Endothelial cell (in vitro differentiated cells): ENCODE data around the gene CCDC175. TPM values are rescaled to one million over a fixed set of nuclear protein-coding genes. Genes with fewer than 3 reads are reported as not detected.

Experiments used
- DNase-seq: peaks from one replicate; pipeline ENCODE4 v3.0.0; 2021; ENCODE audit warnings: low spot score
- H3K27ac Mint-ChIP-seq: one replicate; pipeline ENCODE4 v1.8.0; 2021; ENCODE audit warnings: mixed read lengths, inconsistent platforms; ENCODE audit not compliant: unreplicated experiment
- H3K27me3 Mint-ChIP-seq: one replicate; pipeline ENCODE4 v1.8.0; 2021; ENCODE audit warnings: mild to moderate bottlenecking, moderate library complexity, mixed read lengths, inconsistent platforms; ENCODE audit not compliant: unreplicated experiment
- H3K36me3 Mint-ChIP-seq: one replicate; pipeline ENCODE4 v1.8.0; 2021; ENCODE audit warnings: mild to moderate bottlenecking, low read depth, mixed read lengths, inconsistent platforms; ENCODE audit not compliant: unreplicated experiment
- H3K4me1 Mint-ChIP-seq: one replicate; pipeline ENCODE4 v1.8.0; 2021; ENCODE audit warnings: mild to moderate bottlenecking, mixed read lengths, inconsistent platforms; ENCODE audit not compliant: unreplicated experiment
- H3K4me3 Mint-ChIP-seq: one replicate; pipeline ENCODE4 v1.8.0; 2021; ENCODE audit warnings: mild to moderate bottlenecking, mixed read lengths, inconsistent platforms; ENCODE audit not compliant: unreplicated experiment
- H3K9me3 Mint-ChIP-seq: one replicate; pipeline ENCODE4 v1.8.0; 2021; ENCODE audit warnings: mixed read lengths, inconsistent platforms; ENCODE audit not compliant: unreplicated experiment
- CTCF ChIP-seq: fragments of 200-600 bp; sonication (generic); IDR thresholded peaks from one replicate; pipeline ENCODE4 v1.5.0; 2021; ENCODE audit warnings: antibody characterized with exemption; ENCODE audit not compliant: unreplicated experiment
- total RNA-seq: library from RNA; stranded (reverse); fragmentation: NEBNext Ultra II Directional; extraction: Animal tissue kit (Norgen Biotek cat#: 25700); gene quantifications from one replicate; pipeline ENCODE4 v1.2.1, GENCODE V29; 2021; ENCODE audit not compliant: unreplicated experiment

The CCDC175 gene
- total RNA-seq, 1 donor from 2014 or later = not detected

GRCh38 chr14:59537476-59537875, 39.1 kb downstream of the CCDC175 start:
- H3K4me1 Mint-ChIP-seq = no peaks in the 10 kb centered on the region
- H3K27me3 Mint-ChIP-seq = no peaks in the 10 kb centered on the region
- H3K4me3 Mint-ChIP-seq = no peak overlapping the region
- DNase-seq = no peak
- TF ChIP-seq CTCF = no peak
- H3K36me3 Mint-ChIP-seq = no peaks in the 10 kb centered on the region
- H3K27ac Mint-ChIP-seq = no peak overlapping the region
- no peaks in the 10 kb centered on the region for H3K9me3 Mint-ChIP-seq

GRCh38 chr14:59534361-59534987, 42.1 kb downstream of the CCDC175 start:
- no peak overlapping the region for H3K4me3 Mint-ChIP-seq
- no peaks in the 10 kb centered on the region for H3K27me3 Mint-ChIP-seq
- no peak for DNase-seq
- TF ChIP-seq CTCF = no peak
- no peaks in the 10 kb centered on the region for H3K36me3 Mint-ChIP-seq
- no peaks in the 10 kb centered on the region for H3K4me1 Mint-ChIP-seq
- no peak overlapping the region for H3K27ac Mint-ChIP-seq
- no peaks in the 10 kb centered on the region for H3K9me3 Mint-ChIP-seq

GRCh38 chr14:59532419-59532818, 44.2 kb downstream of the CCDC175 start:
- H3K36me3 Mint-ChIP-seq = no peaks in the 10 kb centered on the region
- H3K4me1 Mint-ChIP-seq = no peaks in the 10 kb centered on the region
- DNase-seq = no peak
- H3K9me3 Mint-ChIP-seq = no peaks in the 10 kb centered on the region
- no peak for TF ChIP-seq CTCF
- H3K27ac Mint-ChIP-seq = no peak overlapping the region
- H3K27me3 Mint-ChIP-seq = no peaks in the 10 kb centered on the region
- no peak overlapping the region for H3K4me3 Mint-ChIP-seq

DNA sequence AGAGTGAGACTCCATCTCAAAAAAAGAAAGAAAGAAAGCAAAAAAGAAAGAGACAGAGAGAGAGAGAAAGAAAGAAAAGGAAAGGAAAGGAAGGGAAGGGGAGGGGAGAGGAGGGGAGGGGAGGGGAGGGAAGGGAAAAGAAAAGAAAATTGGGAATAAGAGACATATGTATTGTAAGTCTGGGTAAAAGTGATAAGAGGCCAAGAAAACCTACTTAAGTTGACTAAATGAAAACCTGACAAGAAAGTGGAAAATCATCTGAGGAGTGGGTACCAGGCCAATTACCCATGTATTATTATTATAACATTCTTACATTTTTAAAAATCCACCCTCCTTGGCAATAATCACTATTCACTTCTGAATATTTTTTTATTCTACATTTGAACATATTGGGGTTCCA, 46.3 kb downstream of the CCDC175 start:
- TF ChIP-seq CTCF = no peak
- H3K4me1 Mint-ChIP-seq = no peaks in the 10 kb centered on the region
- no peak overlapping the region for H3K27ac Mint-ChIP-seq
- no peaks in the 10 kb centered on the region for H3K27me3 Mint-ChIP-seq
- H3K9me3 Mint-ChIP-seq = no peaks in the 10 kb centered on the region
- DNase-seq = no peak
- H3K36me3 Mint-ChIP-seq = no peaks in the 10 kb centered on the region
- H3K4me3 Mint-ChIP-seq = no peak overlapping the region

DNA sequence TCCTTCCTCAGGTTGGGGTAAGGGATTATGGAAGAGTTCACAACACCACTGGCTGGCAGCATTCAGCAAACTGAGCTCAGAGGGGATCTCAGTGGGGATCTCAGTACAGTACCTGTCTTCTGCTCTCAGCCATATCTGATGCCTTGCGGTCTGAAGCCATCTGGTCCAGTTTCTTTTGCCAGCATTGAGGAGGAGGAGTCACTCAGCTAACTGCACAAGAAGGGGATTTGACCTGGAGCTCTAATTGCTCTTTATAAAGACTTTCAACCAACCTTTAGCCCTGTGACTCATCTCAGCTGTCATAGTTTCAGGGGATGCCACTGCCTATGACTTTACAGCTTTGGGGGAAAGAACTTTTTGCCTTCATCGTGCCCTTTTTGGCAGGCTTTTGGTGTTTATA, 47.4 kb downstream of the CCDC175 start:
- Mint-ChIP-seq H3K4me3 (no peak overlapping the region), H3K27ac (no peak overlapping the region), H3K9me3 (no peaks in the 10 kb centered on the region), H3K27me3 (no peaks in the 10 kb centered on the region), H3K4me1 (no peaks in the 10 kb centered on the region), H3K36me3 (no peaks in the 10 kb centered on the region)
- DNase-seq = no peak
- no peak for TF ChIP-seq CTCF
